Measurements from ENCODE around the gene SUGCT.

Gene SUGCT

DNA sequence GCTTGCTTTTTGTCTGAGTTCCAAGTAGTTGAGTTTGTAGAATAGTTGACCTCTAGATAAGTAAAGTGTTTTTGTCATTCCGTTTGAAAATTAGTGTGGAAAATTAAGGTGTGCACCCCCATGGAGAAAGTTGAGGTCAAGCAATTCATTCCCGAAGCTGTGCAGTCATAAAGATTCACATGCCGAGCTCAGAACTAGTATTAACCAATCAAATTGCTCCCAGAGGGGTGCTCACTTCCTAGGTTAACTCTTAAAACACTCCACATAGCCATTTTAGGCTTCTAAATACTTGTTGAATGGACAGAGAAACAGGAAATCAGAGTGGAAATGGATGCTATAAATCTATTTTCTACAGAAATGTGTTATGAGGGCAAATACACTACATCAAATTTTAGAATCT, 638.9 kb downstream of the SUGCT start:
- FAIRE-seq (no peak), DNase-seq (ENCODE audit: insufficient read length, low spot score) (no peak)
- TF ChIP-seq POLR2A (IDR thresholded peaks at IDR 0.05; ENCODE audit: low read depth, low read length) (no peak), POLR2AphosphoS5 (IDR thresholded peaks at IDR 0.05; ENCODE audit: low read depth, low read length) (no peak), TAF1 (IDR thresholded peaks at IDR 0.05; ENCODE audit: low read depth, low read length) (no peak), PAX5 (IDR thresholded peaks at IDR 0.05; ENCODE audit: insufficient read depth, low read length, severe bottlenecking) (no peak), SPI1 (IDR thresholded peaks at IDR 0.05; ENCODE audit: low read depth, low read length) (no peak), POU2F2 (IDR thresholded peaks at IDR 0.05; ENCODE audit: low read depth, low read length) (no peak)

GRCh38 chr7:40775877-40776276, 641.1 kb downstream of the SUGCT start:
- FAIRE-seq, result no peak

DNA sequence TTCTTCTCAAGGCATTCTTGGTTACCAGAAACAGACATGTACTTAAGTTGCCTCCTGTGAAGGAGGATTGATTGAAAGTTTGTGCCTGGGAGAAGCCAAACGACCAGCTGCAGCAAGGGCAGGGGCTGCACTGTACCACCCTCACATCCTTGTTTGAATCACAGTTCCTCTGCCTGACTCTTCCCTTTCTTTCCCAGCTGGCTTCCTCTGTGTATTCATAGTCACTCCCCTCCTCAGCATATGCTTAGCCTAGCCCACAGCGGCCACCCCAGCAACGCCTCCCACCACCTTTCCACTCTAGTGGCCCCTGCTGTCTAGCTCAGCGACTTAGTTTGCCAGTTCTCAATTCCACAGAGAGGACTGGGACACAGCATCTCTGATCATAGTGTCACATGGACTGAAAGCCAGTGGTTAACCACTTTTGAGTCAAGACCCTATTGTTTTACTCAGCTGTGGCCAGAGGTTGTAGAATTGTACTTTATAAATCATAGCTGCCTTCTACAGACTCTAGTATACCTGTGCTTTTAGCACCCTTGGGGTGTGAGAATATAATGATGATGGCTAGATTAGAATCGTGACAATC, 643.0 kb downstream of the SUGCT start:
- DNase-seq (ENCODE audit: insufficient read length, low spot score) (no peak), FAIRE-seq (no peak)
- TF ChIP-seq POLR2AphosphoS5 (IDR thresholded peaks at IDR 0.05; ENCODE audit: low read depth, low read length) (no peak), SPI1 (IDR thresholded peaks at IDR 0.05; ENCODE audit: low read depth, low read length) (no peak), POLR2A (IDR thresholded peaks at IDR 0.05; ENCODE audit: low read depth, low read length) (no peak), POU2F2 (IDR thresholded peaks at IDR 0.05; ENCODE audit: low read depth, low read length) (no peak), PAX5 (IDR thresholded peaks at IDR 0.05; ENCODE audit: insufficient read depth, low read length, severe bottlenecking) (no peak), TAF1 (IDR thresholded peaks at IDR 0.05; ENCODE audit: low read depth, low read length) (no peak)

More at GRCh38 chr7:40775877-40776276, 641.1 kb downstream of the SUGCT start:
- DNase-seq (ENCODE audit: insufficient read length, low spot score), result no peak
- TF ChIP-seq POLR2AphosphoS5 (IDR thresholded peaks at IDR 0.05; ENCODE audit: low read depth, low read length) (no peak), SPI1 (IDR thresholded peaks at IDR 0.05; ENCODE audit: low read depth, low read length) (no peak), TAF1 (IDR thresholded peaks at IDR 0.05; ENCODE audit: low read depth, low read length) (no peak), POU2F2 (IDR thresholded peaks at IDR 0.05; ENCODE audit: low read depth, low read length) (no peak), PAX5 (IDR thresholded peaks at IDR 0.05; ENCODE audit: insufficient read depth, low read length, severe bottlenecking) (no peak), POLR2A (IDR thresholded peaks at IDR 0.05; ENCODE audit: low read depth, low read length) (no peak)

DNA sequence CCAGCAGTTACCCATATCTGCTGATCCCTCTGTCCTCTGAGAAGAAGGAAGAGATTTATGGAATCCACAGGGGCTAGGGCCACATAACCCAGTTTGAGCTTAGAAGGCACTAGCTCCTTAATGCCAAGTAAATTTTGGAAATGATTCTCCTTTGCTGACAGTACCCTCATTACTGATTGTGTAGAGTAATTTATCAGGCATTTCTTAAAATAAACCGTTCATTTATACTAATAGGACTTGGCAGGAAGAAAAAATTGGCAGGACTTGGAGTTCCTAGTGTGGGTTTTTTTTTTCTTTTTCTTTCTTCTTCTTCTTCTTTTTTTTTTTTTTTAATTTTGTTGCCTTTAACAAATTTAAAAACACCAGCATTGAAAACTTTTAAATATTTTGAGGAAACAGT, 645.7 kb downstream of the SUGCT start:
- FAIRE-seq (no peak), DNase-seq (ENCODE audit: insufficient read length, low spot score) (no peak)
- TF ChIP-seq TAF1 (IDR thresholded peaks at IDR 0.05; ENCODE audit: low read depth, low read length) (no peak), SPI1 (IDR thresholded peaks at IDR 0.05; ENCODE audit: low read depth, low read length) (no peak), POU2F2 (IDR thresholded peaks at IDR 0.05; ENCODE audit: low read depth, low read length) (no peak), POLR2AphosphoS5 (IDR thresholded peaks at IDR 0.05; ENCODE audit: low read depth, low read length) (no peak)

DNA sequence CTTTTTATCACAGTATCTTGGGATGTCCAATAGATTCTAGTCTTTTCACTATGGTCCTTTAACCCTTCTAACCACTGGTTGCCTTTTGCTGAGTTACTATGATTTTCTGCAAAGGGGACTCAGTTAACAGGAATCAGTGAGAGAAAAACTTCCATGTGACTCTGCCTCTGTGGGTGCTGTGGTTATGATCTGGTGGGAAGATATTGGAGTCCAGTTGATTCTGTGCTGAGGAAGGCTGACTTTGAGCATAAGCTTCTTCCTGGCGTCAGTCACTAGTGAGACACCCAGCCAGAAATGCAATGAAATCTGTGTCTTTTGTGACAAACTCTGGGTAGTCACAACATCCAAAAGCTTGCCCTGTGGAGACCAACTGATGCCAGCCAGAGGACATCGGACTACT, 648.0 kb downstream of the SUGCT start:
- TF ChIP-seq SPI1 (IDR thresholded peaks at IDR 0.05; ENCODE audit: low read depth, low read length) (no peak), TAF1 (IDR thresholded peaks at IDR 0.05; ENCODE audit: low read depth, low read length) (no peak), POLR2AphosphoS5 (IDR thresholded peaks at IDR 0.05; ENCODE audit: low read depth, low read length) (no peak), POU2F2 (IDR thresholded peaks at IDR 0.05; ENCODE audit: low read depth, low read length) (no peak), POLR2A (IDR thresholded peaks at IDR 0.05; ENCODE audit: low read depth, low read length) (no peak)
- FAIRE-seq (no peak), DNase-seq (ENCODE audit: insufficient read length, low spot score) (no peak)

DNA sequence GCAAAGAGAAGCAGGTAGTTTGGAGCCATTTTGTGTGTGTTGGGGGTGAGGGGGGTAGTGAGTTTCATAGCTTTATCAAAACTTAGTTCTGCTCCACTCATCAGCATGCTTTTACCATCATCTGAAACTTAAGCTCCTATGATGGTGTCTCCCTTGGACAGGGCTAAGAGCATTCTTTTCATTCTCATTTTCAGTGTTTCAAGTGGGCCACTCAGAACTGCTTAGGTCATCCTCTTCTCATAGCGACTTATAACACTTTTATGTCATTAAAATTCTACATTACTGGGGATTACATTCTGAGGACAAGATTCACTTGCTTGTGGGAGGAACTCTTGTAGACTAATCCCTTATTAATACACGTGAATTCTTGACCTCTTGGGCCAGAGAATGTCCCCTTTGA, 649.4 kb downstream of the SUGCT start:
- no peak for TF ChIP-seq POLR2AphosphoS5 (IDR thresholded peaks at IDR 0.05; ENCODE audit: low read depth, low read length)
- no peak for TF ChIP-seq PAX5 (IDR thresholded peaks at IDR 0.05; ENCODE audit: insufficient read depth, low read length, severe bottlenecking)
- no peak for TF ChIP-seq POLR2A (IDR thresholded peaks at IDR 0.05; ENCODE audit: low read depth, low read length)
- no peak for TF ChIP-seq SPI1 (IDR thresholded peaks at IDR 0.05; ENCODE audit: low read depth, low read length)
- no peak for TF ChIP-seq TAF1 (IDR thresholded peaks at IDR 0.05; ENCODE audit: low read depth, low read length)
- no peak for TF ChIP-seq POU2F2 (IDR thresholded peaks at IDR 0.05; ENCODE audit: low read depth, low read length)
- DNase-seq (ENCODE audit: insufficient read length, low spot score) (no peak), FAIRE-seq (no peak)

DNA sequence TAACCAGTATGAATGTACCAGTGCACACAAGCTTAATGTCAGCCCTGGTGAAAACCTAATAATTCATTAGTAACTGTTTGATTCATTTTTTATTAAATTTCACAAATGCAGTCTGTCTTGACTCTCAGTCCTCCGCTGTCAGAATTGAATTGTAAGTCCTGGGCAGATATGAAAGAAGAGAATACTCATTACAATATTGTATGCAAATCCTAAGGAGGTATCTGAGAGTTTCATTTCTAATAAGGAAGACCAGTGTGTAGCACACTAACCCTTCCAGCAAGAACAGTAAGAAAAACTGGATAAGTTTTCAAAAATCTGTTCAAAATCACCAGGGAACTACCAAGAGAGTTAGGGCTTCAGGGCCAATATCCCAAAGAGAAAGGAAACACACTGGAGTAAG, 652.1 kb downstream of the SUGCT start:
- no peak for FAIRE-seq
- no peak for TF ChIP-seq POLR2A (IDR thresholded peaks at IDR 0.05; ENCODE audit: low read depth, low read length)
- no peak for TF ChIP-seq POU2F2 (IDR thresholded peaks at IDR 0.05; ENCODE audit: low read depth, low read length)
- no peak for TF ChIP-seq POLR2AphosphoS5 (IDR thresholded peaks at IDR 0.05; ENCODE audit: low read depth, low read length)
- TF ChIP-seq TAF1 (IDR thresholded peaks at IDR 0.05; ENCODE audit: low read depth, low read length), result no peak
- no peak for TF ChIP-seq PAX5 (IDR thresholded peaks at IDR 0.05; ENCODE audit: insufficient read depth, low read length, severe bottlenecking)
- TF ChIP-seq SPI1 (IDR thresholded peaks at IDR 0.05; ENCODE audit: low read depth, low read length), result no peak

GRCh38 chr7:40793132-40793531, 658.3 kb downstream of the SUGCT start:
- TF ChIP-seq POU2F2 (IDR thresholded peaks at IDR 0.05; ENCODE audit: low read depth, low read length) (no peak), PAX5 (IDR thresholded peaks at IDR 0.05; ENCODE audit: insufficient read depth, low read length, severe bottlenecking) (no peak), POLR2AphosphoS5 (IDR thresholded peaks at IDR 0.05; ENCODE audit: low read depth, low read length) (no peak), TAF1 (IDR thresholded peaks at IDR 0.05; ENCODE audit: low read depth, low read length) (no peak), SPI1 (IDR thresholded peaks at IDR 0.05; ENCODE audit: low read depth, low read length) (no peak), POLR2A (IDR thresholded peaks at IDR 0.05; ENCODE audit: low read depth, low read length) (no peak)
- no peak for DNase-seq (ENCODE audit: insufficient read length, low spot score)
- FAIRE-seq, result no peak

More for the DNA sequence above, 652.1 kb downstream of the SUGCT start:
- DNase-seq (ENCODE audit: insufficient read length, low spot score), result no peak

DNA sequence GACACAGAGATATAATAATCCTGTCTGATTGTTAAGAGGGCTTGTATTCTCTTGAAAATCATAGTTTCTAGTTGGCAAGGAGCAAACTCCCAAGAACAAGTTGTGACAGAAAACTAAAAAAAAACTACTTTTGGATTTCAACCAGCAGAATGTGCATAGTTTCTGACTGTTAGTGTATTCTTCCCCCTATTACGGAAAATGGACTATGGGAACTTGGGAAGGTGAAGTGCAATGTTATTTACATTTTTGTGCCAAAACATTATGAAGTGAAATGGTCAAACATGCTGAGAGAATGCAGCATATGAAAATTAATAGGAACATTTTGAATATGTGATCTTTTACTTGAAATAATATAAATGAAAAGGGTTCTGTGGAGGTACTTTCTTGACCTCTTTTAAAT, 660.8 kb downstream of the SUGCT start:
- FAIRE-seq (no peak), DNase-seq (ENCODE audit: insufficient read length, low spot score) (no peak)
- TF ChIP-seq TAF1 (IDR thresholded peaks at IDR 0.05; ENCODE audit: low read depth, low read length), result no peak
- no peak for TF ChIP-seq POLR2A (IDR thresholded peaks at IDR 0.05; ENCODE audit: low read depth, low read length)
- TF ChIP-seq SPI1 (IDR thresholded peaks at IDR 0.05; ENCODE audit: low read depth, low read length), result no peak
- TF ChIP-seq POLR2AphosphoS5 (IDR thresholded peaks at IDR 0.05; ENCODE audit: low read depth, low read length), result no peak
- TF ChIP-seq PAX5 (IDR thresholded peaks at IDR 0.05; ENCODE audit: insufficient read depth, low read length, severe bottlenecking), result no peak
- no peak for TF ChIP-seq POU2F2 (IDR thresholded peaks at IDR 0.05; ENCODE audit: low read depth, low read length)

DNA sequence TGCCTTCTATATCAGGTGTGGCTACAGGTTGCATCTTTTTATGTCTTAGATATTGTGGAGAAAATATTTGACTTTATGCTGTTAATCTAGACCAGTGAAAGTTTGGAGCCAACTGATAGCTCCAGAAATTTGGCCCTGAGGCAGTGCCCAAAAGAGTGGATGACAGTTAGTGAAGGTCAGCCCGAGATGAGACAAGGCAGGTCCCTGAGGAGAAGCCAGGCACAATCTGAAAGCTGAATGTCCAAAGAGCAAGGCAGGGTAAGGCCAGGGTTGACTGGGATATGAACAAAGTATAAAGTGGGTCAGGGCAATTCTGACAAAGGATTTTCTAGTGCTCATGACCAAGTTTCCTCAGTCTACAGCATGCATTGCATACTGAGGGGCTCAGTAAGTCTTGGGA, 661.9 kb downstream of the SUGCT start:
- no peak for FAIRE-seq

More for the DNA sequence above, 661.9 kb downstream of the SUGCT start:
- TF ChIP-seq SPI1 (IDR thresholded peaks at IDR 0.05; ENCODE audit: low read depth, low read length) (no peak), TAF1 (IDR thresholded peaks at IDR 0.05; ENCODE audit: low read depth, low read length) (no peak), POLR2A (IDR thresholded peaks at IDR 0.05; ENCODE audit: low read depth, low read length) (no peak)
- DNase-seq (ENCODE audit: insufficient read length, low spot score), result no peak
